HEK293 (cell line): ENCODE measurements around the gene PGC.

Experiments used
- BCL11B ChIP-seq: fragments of 450-650 bp; formaldehyde crosslinking; IDR thresholded peaks from 2 replicates; pipeline ENCODE4 v1.5.1; 2016; ENCODE audit warnings: low read depth, missing biosample characterization, missing genetic modification characterization
- GLIS1 ChIP-seq: fragments of 450-650 bp; formaldehyde crosslinking; IDR thresholded peaks from 2 replicates; pipeline ENCODE4 v1.5.1; 2016; ENCODE audit warnings: missing biosample characterization, missing genetic modification characterization
- HOXA7 ChIP-seq: sonication (generic); formaldehyde crosslinking; IDR thresholded peaks from 2 replicates; pipeline ENCODE4 v1.8.1; 2022; ENCODE audit warnings: missing genetic modification reagents, borderline replicate concordance
- KLF1 ChIP-seq: fragments of 450-650 bp; formaldehyde crosslinking; IDR thresholded peaks from 2 replicates; pipeline ENCODE4 v1.5.1; 2016; ENCODE audit warnings: missing biosample characterization, missing genetic modification characterization
- MZF1 ChIP-seq: fragments of 450-650 bp; formaldehyde crosslinking; IDR thresholded peaks from 2 replicates; pipeline ENCODE4 v1.5.1; 2017; ENCODE audit warnings: missing biosample characterization, missing genetic modification characterization, borderline replicate concordance
- SP2 ChIP-seq: fragments of 450-650 bp; formaldehyde crosslinking; IDR thresholded peaks from 2 replicates; pipeline ENCODE4 v1.5.1; 2016; ENCODE audit warnings: missing biosample characterization, missing genetic modification characterization
- SP7 ChIP-seq: fragments of 450-650 bp; formaldehyde crosslinking; IDR thresholded peaks from 2 replicates; pipeline ENCODE4 v1.5.1; 2016; ENCODE audit warnings: missing biosample characterization, missing genetic modification characterization
- ZBTB21 ChIP-seq: fragments of 450-650 bp; formaldehyde crosslinking; IDR thresholded peaks from 2 replicates; pipeline ENCODE4 v1.5.1; 2017; ENCODE audit warnings: missing biosample characterization, missing genetic modification characterization
- ZIC2 ChIP-seq: fragments of 450-650 bp; formaldehyde crosslinking; IDR thresholded peaks from 2 replicates; pipeline ENCODE4 v1.5.1; 2016; ENCODE audit warnings: missing biosample characterization, missing genetic modification characterization
- ZNF10 ChIP-seq: fragments of 450-650 bp; formaldehyde crosslinking; IDR thresholded peaks from 2 replicates; pipeline ENCODE4 v1.5.1; 2017; ENCODE audit warnings: missing biosample characterization, missing genetic modification characterization
- ZNF133 ChIP-seq: fragments of 450-650 bp; formaldehyde crosslinking; IDR thresholded peaks from 2 replicates; pipeline ENCODE4 v1.5.1; 2016; ENCODE audit warnings: missing biosample characterization, missing genetic modification characterization
- ZNF19 ChIP-seq: fragments of 450-650 bp; formaldehyde crosslinking; IDR thresholded peaks from 2 replicates; pipeline ENCODE4; 2016; ENCODE audit warnings: missing biosample characterization, missing genetic modification characterization, low read depth
- ZNF214 ChIP-seq: fragments of 450-650 bp; formaldehyde crosslinking; IDR thresholded peaks from 2 replicates; pipeline ENCODE4 v1.5.1; 2017; ENCODE audit warnings: missing biosample characterization, mild to moderate bottlenecking, missing genetic modification characterization, borderline replicate concordance
- ZNF24 ChIP-seq: fragments of 450-650 bp; formaldehyde crosslinking; IDR thresholded peaks from 2 replicates; pipeline ENCODE4 v1.5.1; 2016; ENCODE audit warnings: missing biosample characterization, missing genetic modification characterization
- ZNF311 ChIP-seq: fragments of 450-650 bp; formaldehyde crosslinking; IDR thresholded peaks from 2 replicates; pipeline ENCODE4 v1.5.1; 2017; ENCODE audit warnings: missing biosample characterization, missing genetic modification characterization, borderline replicate concordance
- ZNF324 ChIP-seq: fragments of 450-650 bp; formaldehyde crosslinking; IDR thresholded peaks from 2 replicates; pipeline ENCODE4 v1.5.1; 2016; ENCODE audit warnings: missing biosample characterization, missing genetic modification characterization
- ZNF354C ChIP-seq: fragments of 450-650 bp; formaldehyde crosslinking; IDR thresholded peaks from 2 replicates; pipeline ENCODE4 v1.5.1; 2016; ENCODE audit warnings: missing biosample characterization, missing genetic modification characterization, low read depth, borderline replicate concordance
- ZNF366 ChIP-seq: fragments of 450-650 bp; formaldehyde crosslinking; conservative IDR thresholded peaks from 2 replicates; pipeline ENCODE4 v1.5.1; 2016; ENCODE audit warnings: missing biosample characterization, missing genetic modification characterization
- ZNF394 ChIP-seq: fragments of 450-650 bp; formaldehyde crosslinking; IDR thresholded peaks from 2 replicates; pipeline ENCODE4 v1.5.1; 2016; ENCODE audit warnings: missing biosample characterization, missing genetic modification characterization, mild to moderate bottlenecking, moderate library complexity, borderline replicate concordance
- ZNF548 ChIP-seq: fragments of 450-650 bp; formaldehyde crosslinking; IDR thresholded peaks from 2 replicates; pipeline ENCODE4 v1.5.1; 2016; ENCODE audit warnings: missing biosample characterization, missing genetic modification characterization
- ZNF600 ChIP-seq: fragments of 450-650 bp; formaldehyde crosslinking; IDR thresholded peaks from 2 replicates; pipeline ENCODE4 v1.5.1; 2016; ENCODE audit warnings: missing biosample characterization, missing genetic modification characterization
- ZNF701 ChIP-seq: fragments of 450-650 bp; formaldehyde crosslinking; IDR thresholded peaks from 2 replicates; pipeline ENCODE4 v1.5.1; 2016; ENCODE audit warnings: missing biosample characterization, missing genetic modification characterization
- ZNF768 ChIP-seq: fragments of 450-650 bp; formaldehyde crosslinking; IDR thresholded peaks from 2 replicates; pipeline ENCODE4 v1.5.1; 2018; ENCODE audit warnings: missing biosample characterization, mild to moderate bottlenecking, missing genetic modification characterization
- TF ChIP-seq, protein P1 (sequence below): fragments of 450-650 bp; formaldehyde crosslinking; conservative IDR thresholded peaks from 2 replicates; pipeline ENCODE4 v1.5.1; 2016; ENCODE audit warnings: low read depth, missing biosample characterization, missing genetic modification characterization
- TF ChIP-seq, protein P2 (sequence below): fragments of 450-650 bp; formaldehyde crosslinking; IDR thresholded peaks from 2 replicates; pipeline ENCODE4 v1.5.1; 2017; ENCODE audit warnings: missing biosample characterization, missing genetic modification characterization
- TF ChIP-seq, protein P3 (sequence below): fragments of 450-650 bp; formaldehyde crosslinking; IDR thresholded peaks from 2 replicates; pipeline ENCODE4 v1.5.1; 2016; ENCODE audit warnings: missing biosample characterization, missing genetic modification characterization
- TF ChIP-seq, protein P4 (sequence below): fragments of 450-650 bp; formaldehyde crosslinking; IDR thresholded peaks from 2 replicates; pipeline ENCODE4 v1.5.1; 2016; ENCODE audit warnings: missing biosample characterization, missing genetic modification characterization
- TF ChIP-seq, protein P5 (sequence below): fragments of 450-650 bp; formaldehyde crosslinking; IDR thresholded peaks from 2 replicates; pipeline ENCODE4 v1.5.1; 2016; ENCODE audit warnings: missing biosample characterization, missing genetic modification characterization

The PGC gene

DNA sequence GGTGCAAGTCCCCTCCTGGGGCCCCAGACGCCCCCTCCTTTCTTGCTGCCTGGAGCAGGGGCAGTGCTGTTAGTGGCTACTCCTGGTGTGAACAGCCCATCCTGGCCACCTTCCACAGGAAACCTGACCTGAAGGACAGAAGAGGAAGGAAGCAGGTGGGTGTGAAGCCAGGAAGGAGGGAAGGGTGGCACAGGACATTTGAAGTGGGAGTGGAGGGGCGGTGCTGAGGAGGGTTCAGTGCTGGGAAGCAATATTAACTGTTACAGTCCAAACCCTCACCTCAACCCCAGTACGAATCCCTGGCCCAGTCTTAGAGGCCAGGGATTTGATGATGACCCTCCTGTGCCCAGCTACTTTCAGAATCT lies 34.2 kb upstream of the PGC start (continued):
- TF ChIP-seq, protein P1, sequence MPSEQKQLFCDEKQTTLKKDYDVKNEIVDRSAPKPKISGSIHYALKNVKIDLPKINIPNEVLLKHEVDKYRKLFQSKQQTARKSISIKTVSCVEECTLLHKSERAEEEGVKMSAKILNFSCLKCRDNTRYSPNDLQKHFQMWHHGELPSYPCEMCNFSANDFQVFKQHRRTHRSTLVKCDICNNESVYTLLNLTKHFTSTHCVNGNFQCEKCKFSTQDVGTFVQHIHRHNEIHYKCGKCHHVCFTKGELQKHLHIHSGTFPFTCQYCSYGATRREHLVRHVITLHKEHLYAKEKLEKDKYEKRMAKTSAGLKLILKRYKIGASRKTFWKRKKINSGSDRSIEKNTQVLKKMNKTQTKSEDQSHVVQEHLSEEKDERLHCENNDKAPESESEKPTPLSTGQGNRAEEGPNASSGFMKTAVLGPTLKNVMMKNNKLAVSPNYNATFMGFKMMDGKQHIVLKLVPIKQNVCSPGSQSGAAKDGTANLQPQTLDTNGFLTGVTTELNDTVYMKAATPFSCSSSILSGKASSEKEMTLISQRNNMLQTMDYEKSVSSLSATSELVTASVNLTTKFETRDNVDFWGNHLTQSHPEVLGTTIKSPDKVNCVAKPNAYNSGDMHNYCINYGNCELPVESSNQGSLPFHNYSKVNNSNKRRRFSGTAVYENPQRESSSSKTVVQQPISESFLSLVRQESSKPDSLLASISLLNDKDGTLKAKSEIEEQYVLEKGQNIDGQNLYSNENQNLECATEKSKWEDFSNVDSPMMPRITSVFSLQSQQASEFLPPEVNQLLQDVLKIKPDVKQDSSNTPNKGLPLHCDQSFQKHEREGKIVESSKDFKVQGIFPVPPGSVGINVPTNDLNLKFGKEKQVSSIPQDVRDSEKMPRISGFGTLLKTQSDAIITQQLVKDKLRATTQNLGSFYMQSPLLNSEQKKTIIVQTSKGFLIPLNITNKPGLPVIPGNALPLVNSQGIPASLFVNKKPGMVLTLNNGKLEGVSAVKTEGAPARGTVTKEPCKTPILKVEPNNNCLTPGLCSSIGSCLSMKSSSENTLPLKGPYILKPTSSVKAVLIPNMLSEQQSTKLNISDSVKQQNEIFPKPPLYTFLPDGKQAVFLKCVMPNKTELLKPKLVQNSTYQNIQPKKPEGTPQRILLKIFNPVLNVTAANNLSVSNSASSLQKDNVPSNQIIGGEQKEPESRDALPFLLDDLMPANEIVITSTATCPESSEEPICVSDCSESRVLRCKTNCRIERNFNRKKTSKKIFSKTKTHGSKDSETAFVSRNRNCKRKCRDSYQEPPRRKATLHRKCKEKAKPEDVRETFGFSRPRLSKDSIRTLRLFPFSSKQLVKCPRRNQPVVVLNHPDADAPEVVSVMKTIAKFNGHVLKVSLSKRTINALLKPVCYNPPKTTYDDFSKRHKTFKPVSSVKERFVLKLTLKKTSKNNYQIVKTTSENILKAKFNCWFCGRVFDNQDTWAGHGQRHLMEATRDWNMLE (tag by site-specific recombination) = no peak
- TF ChIP-seq, protein P2, sequence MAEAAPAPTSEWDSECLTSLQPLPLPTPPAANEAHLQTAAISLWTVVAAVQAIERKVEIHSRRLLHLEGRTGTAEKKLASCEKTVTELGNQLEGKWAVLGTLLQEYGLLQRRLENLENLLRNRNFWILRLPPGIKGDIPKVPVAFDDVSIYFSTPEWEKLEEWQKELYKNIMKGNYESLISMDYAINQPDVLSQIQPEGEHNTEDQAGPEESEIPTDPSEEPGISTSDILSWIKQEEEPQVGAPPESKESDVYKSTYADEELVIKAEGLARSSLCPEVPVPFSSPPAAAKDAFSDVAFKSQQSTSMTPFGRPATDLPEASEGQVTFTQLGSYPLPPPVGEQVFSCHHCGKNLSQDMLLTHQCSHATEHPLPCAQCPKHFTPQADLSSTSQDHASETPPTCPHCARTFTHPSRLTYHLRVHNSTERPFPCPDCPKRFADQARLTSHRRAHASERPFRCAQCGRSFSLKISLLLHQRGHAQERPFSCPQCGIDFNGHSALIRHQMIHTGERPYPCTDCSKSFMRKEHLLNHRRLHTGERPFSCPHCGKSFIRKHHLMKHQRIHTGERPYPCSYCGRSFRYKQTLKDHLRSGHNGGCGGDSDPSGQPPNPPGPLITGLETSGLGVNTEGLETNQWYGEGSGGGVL (tag by site-specific recombination) = no peak
- no peak for TF ChIP-seq ZNF600 (tag by site-specific recombination)
- TF ChIP-seq ZNF24 (tag by site-specific recombination) = no peak
- TF ChIP-seq ZNF394 (tag by site-specific recombination) = no peak
- no peak for TF ChIP-seq ZNF19 (tag by site-specific recombination)
- TF ChIP-seq, protein P3, sequence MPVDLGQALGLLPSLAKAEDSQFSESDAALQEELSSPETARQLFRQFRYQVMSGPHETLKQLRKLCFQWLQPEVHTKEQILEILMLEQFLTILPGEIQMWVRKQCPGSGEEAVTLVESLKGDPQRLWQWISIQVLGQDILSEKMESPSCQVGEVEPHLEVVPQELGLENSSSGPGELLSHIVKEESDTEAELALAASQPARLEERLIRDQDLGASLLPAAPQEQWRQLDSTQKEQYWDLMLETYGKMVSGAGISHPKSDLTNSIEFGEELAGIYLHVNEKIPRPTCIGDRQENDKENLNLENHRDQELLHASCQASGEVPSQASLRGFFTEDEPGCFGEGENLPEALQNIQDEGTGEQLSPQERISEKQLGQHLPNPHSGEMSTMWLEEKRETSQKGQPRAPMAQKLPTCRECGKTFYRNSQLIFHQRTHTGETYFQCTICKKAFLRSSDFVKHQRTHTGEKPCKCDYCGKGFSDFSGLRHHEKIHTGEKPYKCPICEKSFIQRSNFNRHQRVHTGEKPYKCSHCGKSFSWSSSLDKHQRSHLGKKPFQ (tag by site-specific recombination) = peak; percentile 86
- peak; percentile 65 for TF ChIP-seq SP2
- no peak for TF ChIP-seq BCL11B (tag by site-specific recombination)
- no peak for TF ChIP-seq ZNF548
- TF ChIP-seq GLIS1 (tag by site-specific recombination) = no peak
- TF ChIP-seq ZNF133 (tag by site-specific recombination) = no peak
- no peak for TF ChIP-seq ZNF214 (tag by site-specific recombination)
- TF ChIP-seq ZNF311 (tag by site-specific recombination) = no peak
- no peak for TF ChIP-seq ZIC2 (tag by site-specific recombination)
- no peak for TF ChIP-seq ZBTB21
- no peak for TF ChIP-seq ZNF10
- TF ChIP-seq, protein P4, sequence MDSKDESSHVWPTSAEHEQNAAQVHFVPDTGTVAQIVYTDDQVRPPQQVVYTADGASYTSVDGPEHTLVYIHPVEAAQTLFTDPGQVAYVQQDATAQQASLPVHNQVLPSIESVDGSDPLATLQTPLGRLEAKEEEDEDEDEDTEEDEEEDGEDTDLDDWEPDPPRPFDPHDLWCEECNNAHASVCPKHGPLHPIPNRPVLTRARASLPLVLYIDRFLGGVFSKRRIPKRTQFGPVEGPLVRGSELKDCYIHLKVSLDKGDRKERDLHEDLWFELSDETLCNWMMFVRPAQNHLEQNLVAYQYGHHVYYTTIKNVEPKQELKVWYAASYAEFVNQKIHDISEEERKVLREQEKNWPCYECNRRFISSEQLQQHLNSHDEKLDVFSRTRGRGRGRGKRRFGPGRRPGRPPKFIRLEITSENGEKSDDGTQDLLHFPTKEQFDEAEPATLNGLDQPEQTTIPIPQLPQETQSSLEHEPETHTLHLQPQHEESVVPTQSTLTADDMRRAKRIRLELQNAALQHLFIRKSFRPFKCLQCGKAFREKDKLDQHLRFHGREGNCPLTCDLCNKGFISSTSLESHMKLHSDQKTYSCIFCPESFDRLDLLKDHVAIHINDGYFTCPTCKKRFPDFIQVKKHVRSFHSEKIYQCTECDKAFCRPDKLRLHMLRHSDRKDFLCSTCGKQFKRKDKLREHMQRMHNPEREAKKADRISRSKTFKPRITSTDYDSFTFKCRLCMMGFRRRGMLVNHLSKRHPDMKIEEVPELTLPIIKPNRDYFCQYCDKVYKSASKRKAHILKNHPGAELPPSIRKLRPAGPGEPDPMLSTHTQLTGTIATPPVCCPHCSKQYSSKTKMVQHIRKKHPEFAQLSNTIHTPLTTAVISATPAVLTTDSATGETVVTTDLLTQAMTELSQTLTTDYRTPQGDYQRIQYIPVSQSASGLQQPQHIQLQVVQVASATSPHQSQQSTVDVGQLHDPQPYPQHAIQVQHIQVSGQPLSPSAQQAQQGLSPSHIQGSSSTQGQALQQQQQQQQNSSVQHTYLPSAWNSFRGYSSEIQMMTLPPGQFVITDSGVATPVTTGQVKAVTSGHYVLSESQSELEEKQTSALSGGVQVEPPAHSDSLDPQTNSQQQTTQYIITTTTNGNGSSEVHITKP = peak; percentile 93
- no peak for TF ChIP-seq SP7 (tag by site-specific recombination)
- peak; percentile 37 for TF ChIP-seq ZNF366 (tag by site-specific recombination)
- no peak for TF ChIP-seq ZNF354C (tag by site-specific recombination)
- no peak for TF ChIP-seq ZNF324 (tag by site-specific recombination)
- peak; percentile 82 for TF ChIP-seq KLF1 (tag by site-specific recombination)
- TF ChIP-seq, protein P5, sequence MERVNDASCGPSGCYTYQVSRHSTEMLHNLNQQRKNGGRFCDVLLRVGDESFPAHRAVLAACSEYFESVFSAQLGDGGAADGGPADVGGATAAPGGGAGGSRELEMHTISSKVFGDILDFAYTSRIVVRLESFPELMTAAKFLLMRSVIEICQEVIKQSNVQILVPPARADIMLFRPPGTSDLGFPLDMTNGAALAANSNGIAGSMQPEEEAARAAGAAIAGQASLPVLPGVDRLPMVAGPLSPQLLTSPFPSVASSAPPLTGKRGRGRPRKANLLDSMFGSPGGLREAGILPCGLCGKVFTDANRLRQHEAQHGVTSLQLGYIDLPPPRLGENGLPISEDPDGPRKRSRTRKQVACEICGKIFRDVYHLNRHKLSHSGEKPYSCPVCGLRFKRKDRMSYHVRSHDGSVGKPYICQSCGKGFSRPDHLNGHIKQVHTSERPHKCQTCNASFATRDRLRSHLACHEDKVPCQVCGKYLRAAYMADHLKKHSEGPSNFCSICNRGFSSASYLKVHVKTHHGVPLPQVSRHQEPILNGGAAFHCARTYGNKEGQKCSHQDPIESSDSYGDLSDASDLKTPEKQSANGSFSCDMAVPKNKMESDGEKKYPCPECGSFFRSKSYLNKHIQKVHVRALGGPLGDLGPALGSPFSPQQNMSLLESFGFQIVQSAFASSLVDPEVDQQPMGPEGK (tag by site-specific recombination) = no peak
- no peak for TF ChIP-seq ZNF768 (tag by site-specific recombination)
- TF ChIP-seq MZF1 (tag by site-specific recombination) = no peak
- no peak for TF ChIP-seq HOXA7 (CRISPR knock-in tag)
- TF ChIP-seq ZNF701 (tag by site-specific recombination) = no peak
